Measurements from ENCODE around the gene FREY1.
"Not testable (repeated sequence)": the region's sequence is repeated elsewhere in the genome, so short reads cannot be mapped to it uniquely, and the experiment has no call there.

Gene FREY1

GRCh38 chr11:45913942-45914635, 7.0 kb upstream of the FREY1 start:
- FAIRE-seq, result no peak

DNA sequence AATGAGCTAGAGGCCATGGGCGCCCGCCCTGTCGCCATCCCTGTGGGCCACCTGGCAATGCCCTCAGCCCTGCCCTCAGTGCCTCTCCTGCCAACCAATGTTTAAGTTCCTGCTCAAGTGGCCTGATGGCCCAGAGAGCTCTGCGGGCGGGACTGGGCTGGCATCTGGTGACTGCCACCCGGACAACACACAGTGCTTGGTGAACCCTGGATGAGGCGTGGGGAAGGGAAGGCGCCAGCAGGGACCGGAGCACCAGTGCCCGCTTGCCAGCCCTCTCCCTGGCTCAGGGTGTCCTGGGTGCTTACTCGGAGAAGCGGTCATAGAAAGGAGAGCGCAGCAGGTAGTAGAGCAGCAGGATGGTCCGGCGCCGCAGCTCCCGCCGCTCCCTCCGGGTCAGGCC, 6.4 kb upstream of the FREY1 start:
- FAIRE-seq, result no peak

GRCh38 chr11:45910623-45911022, 3.6 kb upstream of the FREY1 start:
- FAIRE-seq, result no peak

DNA sequence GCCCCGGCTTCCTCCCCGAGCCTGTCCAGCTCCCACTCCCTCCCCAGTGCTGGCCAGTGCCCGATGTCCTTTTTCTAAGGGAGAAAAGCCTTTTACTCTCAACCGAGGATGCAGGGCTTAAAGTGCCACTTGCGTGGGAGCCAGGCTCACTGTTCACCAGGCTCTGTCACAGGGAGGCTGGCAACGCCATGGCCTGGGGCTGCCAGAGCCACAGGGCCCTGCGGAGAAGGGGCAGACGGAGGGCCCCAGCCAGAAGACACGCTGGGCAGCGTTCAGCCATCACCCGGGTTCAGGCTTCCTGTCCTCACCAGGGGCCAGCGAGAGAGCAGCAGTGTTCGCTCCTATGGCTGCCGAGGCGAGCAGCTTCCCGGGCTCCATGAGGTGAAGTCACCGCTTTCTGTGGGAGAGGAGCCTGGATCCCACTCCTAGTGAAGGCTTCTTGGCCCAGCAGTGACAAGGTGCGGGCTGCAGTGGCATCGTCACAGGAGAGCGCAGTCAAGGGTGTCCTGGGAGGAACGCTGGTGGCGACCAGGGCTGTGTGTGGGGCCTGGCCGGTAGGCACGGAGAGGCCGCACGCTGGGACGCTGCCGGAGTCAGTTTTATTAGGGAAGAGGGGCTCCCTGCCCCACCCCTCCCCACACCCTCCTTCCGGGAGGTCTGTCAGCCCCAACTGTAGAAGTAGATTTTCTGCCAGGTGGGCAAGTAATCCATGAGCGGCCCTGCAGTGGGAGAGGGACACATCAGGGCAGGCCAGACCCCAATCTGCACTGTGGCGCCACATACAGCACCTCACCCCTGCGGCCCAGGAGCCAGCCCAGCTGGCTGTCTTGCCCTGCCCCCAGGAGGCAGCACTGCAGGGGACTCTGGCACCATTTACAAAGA, 2.8 kb upstream of the FREY1 start:
- no peak for FAIRE-seq

DNA sequence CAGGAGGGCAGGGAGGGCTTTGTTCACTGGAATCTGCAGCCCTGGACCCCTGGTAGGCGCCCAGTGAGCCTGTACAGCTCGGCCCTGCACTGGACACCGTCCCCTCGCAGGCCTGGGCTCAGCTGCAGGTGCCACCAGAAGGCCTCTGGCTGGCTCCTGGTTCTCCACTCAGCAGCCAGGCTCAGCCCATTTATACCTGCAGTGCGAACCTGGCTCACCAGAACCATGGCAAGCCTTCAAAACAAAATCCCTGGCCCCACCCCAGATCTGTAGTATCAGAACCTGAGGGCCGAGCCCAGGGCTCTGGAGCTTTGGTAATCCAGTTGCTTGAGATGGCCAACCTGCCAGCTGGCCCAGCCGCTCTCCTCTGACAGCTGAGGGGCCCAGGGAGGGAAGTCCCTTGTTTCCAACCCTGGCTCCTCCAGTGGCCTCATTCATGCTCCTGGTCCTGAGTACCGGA, 870 bp upstream of the FREY1 start:
- no peak for FAIRE-seq

DNA sequence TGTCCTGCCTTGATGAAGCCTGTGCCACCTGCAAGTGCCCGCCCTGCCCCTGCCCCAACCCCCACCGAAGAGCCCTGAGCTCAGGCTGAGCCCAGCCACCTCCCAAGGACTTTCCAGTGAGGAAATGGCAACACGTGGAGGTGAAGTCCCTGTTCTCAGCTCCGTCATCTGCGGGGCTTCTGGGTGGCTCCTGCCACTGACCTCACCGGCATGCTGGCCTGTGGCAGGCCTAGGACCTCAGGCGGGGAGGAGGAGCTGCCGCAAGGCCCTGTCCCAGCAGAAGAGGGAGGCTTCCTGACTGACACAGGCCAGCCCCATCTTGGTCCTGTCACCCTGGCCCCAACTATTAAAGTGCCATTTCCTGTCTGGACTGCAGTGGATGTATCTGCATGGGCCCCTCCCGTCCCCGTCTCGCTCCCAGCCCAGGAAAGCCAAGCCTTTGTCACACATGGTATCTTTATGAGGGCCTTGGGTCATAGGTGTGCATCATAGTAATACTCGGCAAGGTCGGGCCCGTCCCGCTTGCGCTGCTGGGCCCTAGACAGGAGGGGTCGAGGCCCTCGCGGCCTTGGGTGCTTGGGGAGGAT, 882 bp downstream of the FREY1 start:
- no peak for FAIRE-seq

DNA sequence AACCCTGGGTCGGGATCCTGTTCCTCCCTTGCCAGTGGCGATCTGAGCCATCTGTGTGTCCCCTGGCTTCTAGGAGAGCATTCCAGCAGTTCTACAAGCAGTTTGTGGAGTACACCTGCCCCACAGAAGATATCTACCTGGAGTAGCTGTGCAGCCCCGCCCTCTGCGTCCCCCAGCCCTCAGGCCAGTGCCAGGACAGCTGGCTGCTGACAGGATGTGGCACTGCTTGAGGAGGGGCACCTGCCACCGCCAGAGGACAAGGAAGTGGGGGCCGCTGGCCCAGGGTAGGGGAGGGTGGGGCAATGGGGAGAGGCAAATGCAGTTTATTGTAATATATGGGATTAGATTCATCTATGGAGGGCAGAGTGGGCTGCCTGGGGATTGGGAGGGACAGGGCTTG, 1.5 kb downstream of the FREY1 start:
- not testable (repeated sequence) for FAIRE-seq

DNA sequence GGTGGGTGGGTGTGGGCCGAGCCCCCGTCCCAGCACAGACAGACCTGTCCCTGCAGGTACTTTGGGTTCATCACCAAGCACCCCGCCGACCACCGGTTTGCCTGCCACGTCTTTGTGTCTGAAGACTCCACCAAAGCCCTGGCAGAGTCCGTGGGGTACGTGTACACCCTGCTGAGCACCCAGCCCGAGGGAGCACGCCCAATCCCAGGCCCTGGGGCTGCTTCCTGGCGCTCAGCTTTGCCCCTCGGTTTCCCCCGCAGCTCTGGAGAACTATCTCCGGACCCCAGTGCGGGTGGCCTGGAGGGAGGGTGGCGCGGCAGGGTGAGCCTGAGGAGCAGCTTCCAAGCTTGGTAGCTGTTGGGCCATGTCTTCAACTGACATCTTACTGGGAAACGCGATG, 2.0 kb downstream of the FREY1 start:
- FAIRE-seq, result no peak

DNA sequence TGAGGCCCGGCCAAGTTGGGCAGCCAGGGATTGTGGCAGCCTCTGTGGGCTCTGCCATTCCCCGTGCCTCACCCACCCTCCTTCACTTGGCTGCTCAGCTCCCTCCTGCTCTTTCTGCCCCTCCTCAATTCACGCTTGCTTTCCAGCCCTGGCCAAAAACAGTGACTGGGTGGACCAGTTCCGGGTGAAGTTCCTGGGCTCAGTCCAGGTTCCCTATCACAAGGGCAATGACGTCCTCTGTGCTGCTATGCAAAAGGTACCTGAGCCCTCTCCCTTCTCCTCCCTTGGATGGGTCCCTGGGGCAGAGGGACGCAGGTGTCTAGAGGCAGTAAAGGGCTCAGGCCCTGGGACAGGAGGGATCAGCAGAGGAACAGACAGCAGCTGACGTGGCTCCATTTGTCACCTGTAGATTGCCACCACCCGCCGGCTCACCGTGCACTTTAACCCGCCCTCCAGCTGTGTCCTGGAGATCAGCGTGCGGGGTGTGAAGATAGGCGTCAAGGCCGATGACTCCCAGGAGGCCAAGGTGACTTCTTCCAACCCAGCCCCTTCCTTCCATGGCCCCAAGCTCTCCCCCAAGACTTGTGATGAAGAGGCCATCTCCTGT, 2.7 kb downstream of the FREY1 start:
- no peak for FAIRE-seq

GRCh38 chr11:45902452-45903380, 4.4 kb downstream of the FREY1 start:
- no peak for FAIRE-seq

- no peak for FAIRE-seq
These were observed 5.4 kb downstream of the FREY1 start for GRCh38 chr11:45901626-45902025.

DNA sequence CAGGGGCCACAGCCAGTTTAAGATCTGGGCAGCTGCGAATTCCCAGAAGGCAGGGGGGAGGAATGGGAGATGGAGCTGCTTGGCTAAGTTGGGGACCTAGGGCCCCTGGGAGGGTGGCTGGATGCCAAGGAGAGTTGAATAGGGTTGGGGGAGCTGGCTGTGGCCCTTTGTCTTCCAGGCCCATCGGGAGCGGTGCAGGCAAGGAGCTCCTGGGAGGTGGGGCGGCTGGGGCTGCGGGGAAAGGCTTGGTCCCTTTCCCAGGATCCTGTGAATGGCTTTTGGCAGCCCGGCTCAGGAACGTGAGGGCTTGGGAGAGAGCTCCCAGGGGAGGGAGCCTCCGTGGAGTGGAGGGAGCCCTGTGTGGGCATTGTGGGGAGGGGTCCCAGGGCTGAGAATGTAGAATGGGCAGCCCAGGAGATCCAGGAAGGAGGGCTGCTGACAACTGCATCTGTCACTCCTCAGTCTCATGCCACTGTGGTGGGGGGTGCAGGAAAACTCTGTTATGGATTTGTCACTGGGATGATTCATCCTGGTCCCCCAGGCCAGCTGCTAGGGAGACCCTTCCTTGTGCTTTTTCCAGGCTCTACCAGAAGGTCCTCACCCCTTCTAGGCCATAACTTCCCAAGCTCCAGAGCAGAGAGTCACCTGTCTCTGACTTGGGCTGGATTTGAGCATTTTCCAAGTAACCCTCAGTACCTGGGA, 6.0 kb downstream of the FREY1 start:
- no peak for FAIRE-seq

DNA sequence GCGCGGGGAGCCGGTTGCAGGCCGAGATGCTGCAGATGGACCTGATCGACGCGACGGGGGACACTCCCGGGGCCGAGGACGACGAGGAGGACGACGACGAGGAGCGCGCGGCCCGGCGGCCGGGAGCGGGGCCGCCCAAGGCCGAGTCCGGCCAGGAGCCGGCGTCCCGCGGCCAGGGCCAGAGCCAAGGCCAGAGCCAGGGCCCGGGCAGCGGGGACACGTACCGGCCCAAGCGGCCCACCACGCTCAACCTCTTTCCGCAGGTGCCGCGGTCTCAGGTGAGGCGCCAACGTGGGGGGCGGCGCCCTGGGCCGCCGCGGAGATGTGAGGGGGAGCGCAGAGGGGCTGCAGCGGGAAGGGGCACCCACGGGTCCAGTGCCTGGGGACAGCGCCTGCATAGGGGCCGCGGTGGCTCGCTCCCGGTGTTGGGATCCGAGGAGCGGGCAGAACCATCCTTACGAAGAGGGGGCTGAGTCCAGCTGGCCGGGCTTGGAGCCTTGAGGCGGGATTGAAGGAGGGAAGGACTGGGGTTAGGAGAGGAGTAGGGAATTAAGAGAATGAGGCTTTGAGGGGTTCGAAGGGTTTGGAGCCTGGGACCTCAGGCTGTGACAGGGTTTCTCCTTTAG, 6.8 kb downstream of the FREY1 start:
- not testable (repeated sequence) for FAIRE-seq

DNA sequence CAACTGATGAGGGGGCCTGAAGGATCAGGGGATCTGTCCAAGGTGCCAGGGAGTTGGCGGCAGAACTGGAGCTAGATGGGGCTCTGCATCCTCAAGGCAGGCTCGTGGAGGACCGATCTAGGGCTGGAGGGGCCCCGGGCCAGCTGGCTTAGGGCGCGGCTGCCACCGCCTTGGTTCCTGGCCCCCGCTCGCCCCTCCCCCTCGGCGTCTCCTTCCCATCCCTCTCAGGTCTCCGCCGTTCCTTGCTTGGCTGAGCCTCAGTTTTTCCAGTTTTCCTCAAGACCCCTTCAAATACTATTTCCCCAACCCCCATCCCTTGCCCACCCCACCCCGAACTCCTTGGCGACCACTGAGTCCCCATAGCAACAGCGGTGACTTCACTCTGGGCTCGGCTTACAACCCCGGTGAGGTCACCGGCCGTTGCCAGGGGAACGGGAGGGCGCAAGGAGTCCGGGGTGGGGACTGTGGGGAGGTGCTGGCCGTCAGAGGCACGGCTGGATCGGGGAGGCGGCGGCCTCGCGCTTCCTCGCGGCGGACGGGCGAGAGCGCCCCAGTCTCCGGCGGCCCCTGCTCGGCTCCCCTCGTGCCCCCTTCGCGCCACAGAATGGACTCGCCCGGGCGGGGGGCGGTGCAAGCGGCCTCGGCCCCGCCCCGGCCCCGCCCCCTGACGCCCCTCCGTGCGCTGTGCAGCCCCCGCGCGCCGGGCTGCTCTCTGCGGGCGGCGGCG, 7.5 kb downstream of the FREY1 start:
- FAIRE-seq, result no peak

GRCh38 chr11:45899086-45899447, 8.0 kb downstream of the FREY1 start:
- no peak for FAIRE-seq

GRCh38 chr11:45897556-45897955, 9.5 kb downstream of the FREY1 start:
- FAIRE-seq, result no peak

GRCh38 chr11:45896422-45896984, 10.6 kb downstream of the FREY1 start:
- FAIRE-seq, result no peak

- FAIRE-seq, result no peak
These were observed 11.4 kb downstream of the FREY1 start for GRCh38 chr11:45895553-45896259.

- FAIRE-seq, result no peak
These were observed 12.4 kb downstream of the FREY1 start for GRCh38 chr11:45894555-45895247.

Data from endometrium (tissue), 2 donors.